Endothelial cell of umbilical vein (primary cell): Measurements from ENCODE around the gene TNFRSF21. TPM values are rescaled to one million over a fixed set of nuclear protein-coding genes. Genes with fewer than 3 reads are reported as not detected.

ENCODE experiments used
- BruUV-seq: library from RNA; stranded (reverse); fragments of 400-500 nt; replicated peaks from 2 replicates; lab custom pipeline; 2021; lab: Mats Ljungman, UMichigan
- CTCF ChIA-PET: fragments of 300-600, 350-600 bp; sonication (Branson Sonifier 250); formaldehyde crosslinking; loops from one replicate; lab custom pipeline; 2021; ENCODE audit warnings: antibody characterized with exemption, inconsistent platforms; lab: Charles Lee
- POLR2A ChIA-PET: fragments of 300-600, 350-600 bp; sonication (Branson Sonifier 250); formaldehyde crosslinking; loops from one replicate; lab custom pipeline; 2021; ENCODE audit warnings: antibody characterized with exemption, inconsistent platforms; lab: Charles Lee
- DNase-seq: peaks from one replicate; pipeline ENCODE4 v3.0.0-alpha.2; 2011; ENCODE audit warnings: low read depth, low spot score
- FAIRE-seq: peaks from 2 replicates; lab custom pipeline; 2011; peaks lifted over from hg19 to GRCh38; lab: Jason Lieb, UNC
- H2AFZ ChIP-seq: 2 replicates; pipeline ENCODE4 v1.6.0; 2012; ENCODE audit warnings: low read depth, low read length, control low read depth, inconsistent platforms
- H3K27ac ChIP-seq: 2 replicates; pipeline ENCODE4 v1.5.1; 2011; ENCODE audit warnings: low read depth, mild to moderate bottlenecking, control low read depth, low read length, moderate library complexity; ENCODE audit not compliant: insufficient read depth
- H3K27me3 ChIP-seq, 2 experiments: 2 replicates each; pipeline versions ENCODE4 v1.6.0 to v1.6.1; 2011; ENCODE audit warnings: low read length in 2 of 2, mixed read lengths in 1 of 2; ENCODE audit not compliant: control insufficient read depth in 2 of 2, insufficient read depth in 2 of 2
- H3K36me3 ChIP-seq, 2 experiments: 2 replicates in 1 of 2; 3 replicates in 1 of 2; pipeline ENCODE4 v1.5.1; 2011; ENCODE audit warnings: low read length in 2 of 2, mild to moderate bottlenecking in 1 of 2, moderate library complexity in 1 of 2; ENCODE audit not compliant: control insufficient read depth in 2 of 2, insufficient read depth in 2 of 2; ENCODE audit errors: extremely low read depth in 1 of 2
- H3K4me1 ChIP-seq: 3 replicates; pipeline ENCODE4 v1.5.1; 2011; ENCODE audit warnings: mild to moderate bottlenecking, low read length; ENCODE audit not compliant: control insufficient read depth, insufficient read depth; ENCODE audit errors: extremely low read depth
- H3K4me2 ChIP-seq: 2 replicates; pipeline ENCODE4 v1.6.1; 2011; ENCODE audit warnings: low read length, control low read depth, mixed read lengths; ENCODE audit not compliant: insufficient read depth
- H3K4me3 ChIP-seq, 3 experiments: fragments of 200-600 bp in 1 of 3; sonication (generic), shearing (Covaris generic) in 1 of 3; replicated peaks in 1 of 3; 2 replicates each; pipeline ENCODE4 v1.5.1; 2011 to 2016; ENCODE audit warnings: control low read depth in 3 of 3, low read length in 3 of 3, mild to moderate bottlenecking in 2 of 3, inconsistent platforms in 1 of 3, low read depth in 1 of 3, moderate library complexity in 1 of 3; ENCODE audit not compliant: insufficient read depth in 1 of 3
- H3K79me2 ChIP-seq: 2 replicates; pipeline ENCODE4 v1.6.0; 2012; ENCODE audit warnings: low read length, inconsistent platforms; ENCODE audit not compliant: control insufficient read depth, insufficient read depth
- H3K9ac ChIP-seq: replicated peaks from 2 replicates; pipeline ENCODE3; 2011; ENCODE audit warnings: low read length, control low read depth; ENCODE audit not compliant: insufficient read depth; ENCODE audit errors: extremely low read depth
- H3K9me1 ChIP-seq: replicated peaks from 3 replicates; pipeline ENCODE4 v1.6.0; 2011; ENCODE audit warnings: mild to moderate bottlenecking, low read length; ENCODE audit not compliant: control insufficient read depth, insufficient read depth; ENCODE audit errors: extremely low read depth
- H3K9me3 ChIP-seq: replicated peaks from 2 replicates; pipeline ENCODE4 v1.5.1; 2012; ENCODE audit warnings: low read length, inconsistent platforms; ENCODE audit not compliant: control insufficient read depth, insufficient read depth
- H4K20me1 ChIP-seq: replicated peaks from 2 replicates; pipeline ENCODE3; 2011; ENCODE audit warnings: mild to moderate bottlenecking, low read length; ENCODE audit not compliant: control insufficient read depth, insufficient read depth; ENCODE audit errors: extremely low read depth
- EZH2 ChIP-seq: IDR thresholded peaks from 2 replicates; pipeline ENCODE4 v1.6.1; 2012; ENCODE audit warnings: borderline replicate concordance, low read depth, mild to moderate bottlenecking, moderate library complexity, low read length, inconsistent platforms; ENCODE audit not compliant: severe bottlenecking
- FOS ChIP-seq: IDR thresholded peaks from 2 replicates; pipeline ENCODE4 v1.6.1; 2011; ENCODE audit warnings: mild to moderate bottlenecking, low read length, moderate library complexity, borderline replicate concordance; ENCODE audit not compliant: insufficient read depth
- GATA2 ChIP-seq: IDR thresholded peaks from 2 replicates; pipeline ENCODE4 v1.7.0; 2011; ENCODE audit warnings: low read depth, mild to moderate bottlenecking, moderate library complexity, mixed read lengths, low read length; ENCODE audit not compliant: insufficient read length, insufficient read depth
- JUN ChIP-seq: IDR thresholded peaks from 2 replicates; pipeline ENCODE4 v1.6.1; 2011; ENCODE audit warnings: borderline replicate concordance, low read depth; ENCODE audit not compliant: insufficient read length, insufficient read depth
- MYC ChIP-seq: IDR thresholded peaks from one replicate; pipeline ENCODE4 v1.6.1; 2011; ENCODE audit warnings: mild to moderate bottlenecking, low read depth, low read length
- POLR2A ChIP-seq: IDR thresholded peaks from 2 replicates; pipeline ENCODE4 v1.6.1; 2012; ENCODE audit warnings: low read depth, mild to moderate bottlenecking, control low read depth, low read length
- POLR2AphosphoS5 ChIP-seq: IDR thresholded peaks from 2 replicates; pipeline ENCODE4 v1.6.1; 2012; ENCODE audit warnings: low read depth, mild to moderate bottlenecking, control low read depth, low read length, moderate library complexity; ENCODE audit not compliant: insufficient read depth
- dilution Hi-C: fragments of 300-500 bp; cut with MboI; formaldehyde crosslinking; loops from one replicate; pipeline ENCODE4 v1.15.0; 2019; ENCODE audit warnings: low sequenced_read_pairs; ENCODE audit not compliant: extremely low pct_ligation_motif_present
- intact Hi-C: fragments of 100-400 bp; cut with micrococcal nuclease; formaldehyde crosslinking; loops from one replicate; pipeline ENCODE4 v1.10.0; 2022
- polyA plus RNA-seq, 4 experiments: library from polyadenylated mRNA; depleted of rRNA in 3 of 4; stranded (reverse) in 3 of 4; unstranded in 1 of 4; fragments of >200 nt; gene quantifications; 2 replicates each; pipeline versions ENCODE4 v1.2.1 to v1.2.3, GENCODE V29; 2011 to 2012; ENCODE audit warnings: missing spikeins in 1 of 4
- total RNA-seq: library from RNA; stranded (reverse); gene quantifications from 2 replicates; pipeline ENCODE4 v1.2.3, GENCODE V29; 2021
- TF ChIP-seq, protein P1 (sequence below), 2 donors: IDR thresholded peaks; 1 replicate in 1 of 2; 2 replicates in 1 of 2; pipeline ENCODE4 v1.5.1; 2011; ENCODE audit warnings: low read length in 2 of 2, mild to moderate bottlenecking in 2 of 2, moderate library complexity in 2 of 2, control low read depth in 1 of 2, inconsistent platforms in 1 of 2, low read depth in 1 of 2; ENCODE audit not compliant: insufficient read depth in 1 of 2; ENCODE audit errors: extremely low read depth in 1 of 2
- TF ChIP-seq, protein P2 (sequence below): IDR thresholded peaks from 2 replicates; pipeline ENCODE4 v1.6.1; 2011; ENCODE audit not compliant: insufficient read depth, insufficient read length

The TNFRSF21 gene
- total and polyA plus RNA-seq, 2 donors (not counting 3 experiments of a cell fraction or from before 2014, with no cell fraction given): 26.0 to 40.6 TPM

- Histone ChIP-seq H3K27me3 (no peaks in the 10 kb centered on the region), H2AFZ (peak overlapping the region; percentile 57), H3K79me2 (peaks cover 23% of the 10 kb centered on the region), H3K4me2 (peak overlapping the region; percentile 38), H3K27ac (no peak overlapping the region), H4K20me1 (no peaks in the 10 kb centered on the region), H3K4me1 (peaks cover 18% of the 10 kb centered on the region), H3K9ac (no peak overlapping the region), H3K4me3 (no peak overlapping the region), H3K9me3 (no peaks in the 10 kb centered on the region), H3K36me3 (no peaks in the 10 kb centered on the region), H3K9me1 (no peaks in the 10 kb centered on the region)
- no peak for DNase-seq
- FAIRE-seq: no peak
- intact Hi-C loops: loop anchor here (1.0 kb wide), 3 partner anchors 213 to 319 kb away; no protein-coding TSS in a partner anchor
- BruUV-seq: no TSS peak
- ChIA-PET POLR2A (no interaction called here), CTCF (interaction anchor here (0.6 to 7.4 kb wide), 9 partner anchors 79 to 461 kb away, joined by 3 to 129 read pairs (median 4); no protein-coding TSS in a partner anchor)
- dilution Hi-C loops: no loop called here
- TF ChIP-seq FOS (no peak), POLR2AphosphoS5 (no peak), MYC (no peak), POLR2A (no peak), JUN (no peak), EZH2 (no peak), GATA2 (no peak)
- TF ChIP-seq, protein P1, sequence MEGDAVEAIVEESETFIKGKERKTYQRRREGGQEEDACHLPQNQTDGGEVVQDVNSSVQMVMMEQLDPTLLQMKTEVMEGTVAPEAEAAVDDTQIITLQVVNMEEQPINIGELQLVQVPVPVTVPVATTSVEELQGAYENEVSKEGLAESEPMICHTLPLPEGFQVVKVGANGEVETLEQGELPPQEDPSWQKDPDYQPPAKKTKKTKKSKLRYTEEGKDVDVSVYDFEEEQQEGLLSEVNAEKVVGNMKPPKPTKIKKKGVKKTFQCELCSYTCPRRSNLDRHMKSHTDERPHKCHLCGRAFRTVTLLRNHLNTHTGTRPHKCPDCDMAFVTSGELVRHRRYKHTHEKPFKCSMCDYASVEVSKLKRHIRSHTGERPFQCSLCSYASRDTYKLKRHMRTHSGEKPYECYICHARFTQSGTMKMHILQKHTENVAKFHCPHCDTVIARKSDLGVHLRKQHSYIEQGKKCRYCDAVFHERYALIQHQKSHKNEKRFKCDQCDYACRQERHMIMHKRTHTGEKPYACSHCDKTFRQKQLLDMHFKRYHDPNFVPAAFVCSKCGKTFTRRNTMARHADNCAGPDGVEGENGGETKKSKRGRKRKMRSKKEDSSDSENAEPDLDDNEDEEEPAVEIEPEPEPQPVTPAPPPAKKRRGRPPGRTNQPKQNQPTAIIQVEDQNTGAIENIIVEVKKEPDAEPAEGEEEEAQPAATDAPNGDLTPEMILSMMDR (IDR thresholded peaks at IDR 0.05; ENCODE audit: extremely low read depth in 1 of 2, insufficient read depth in 1 of 2, low read depth in 1 of 2, low read length in 2 of 2): no peak
- TF ChIP-seq, protein P2, sequence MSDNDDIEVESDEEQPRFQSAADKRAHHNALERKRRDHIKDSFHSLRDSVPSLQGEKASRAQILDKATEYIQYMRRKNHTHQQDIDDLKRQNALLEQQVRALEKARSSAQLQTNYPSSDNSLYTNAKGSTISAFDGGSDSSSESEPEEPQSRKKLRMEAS: no peak
Observed at GRCh38 chr6:47310131-47310480, 401 bp upstream of the TNFRSF21 start.
